D721Med (cell line): ENCODE data around the gene SPATA1.

Experiments used
- DNase-seq: peaks from one replicate; pipeline ENCODE4 v3.0.0; 2011; ENCODE audit warnings: low spot score; ENCODE audit not compliant: insufficient read length
- FAIRE-seq: peaks from 2 replicates; lab custom pipeline; 2011; peaks lifted over from hg19 to GRCh38; lab: Jason Lieb, UNC
- CTCF ChIP-seq: IDR thresholded peaks from 2 replicates; pipeline ENCODE4 v1.5.1; 2012; ENCODE audit warnings: mild to moderate bottlenecking, control low read depth; ENCODE audit not compliant: insufficient read depth; ENCODE audit errors: missing control alignments

Gene SPATA1

GRCh38 chr1:84480650-84481049, 25.5 kb upstream of the SPATA1 start:
- FAIRE-seq (no peak), DNase-seq (no peak)
- no peak for TF ChIP-seq CTCF

GRCh38 chr1:84481317-84481716, 24.9 kb upstream of the SPATA1 start:
- DNase-seq = no peak
- no peak for FAIRE-seq
- no peak for TF ChIP-seq CTCF

GRCh38 chr1:84488107-84488506, 18.1 kb upstream of the SPATA1 start:
- TF ChIP-seq CTCF = no peak
- FAIRE-seq = no peak

GRCh38 chr1:84489766-84490165, 16.4 kb upstream of the SPATA1 start:
- DNase-seq = no peak
- TF ChIP-seq CTCF = no peak
- FAIRE-seq = no peak

More at GRCh38 chr1:84488107-84488506, 18.1 kb upstream of the SPATA1 start:
- no peak for DNase-seq

GRCh38 chr1:84492726-84493125, 13.5 kb upstream of the SPATA1 start:
- peak; percentile 56 for FAIRE-seq

GRCh38 chr1:84493747-84494146, 12.4 kb upstream of the SPATA1 start:
- DNase-seq (no peak), FAIRE-seq (no peak)
- no peak for TF ChIP-seq CTCF

More at GRCh38 chr1:84492726-84493125, 13.5 kb upstream of the SPATA1 start:
- peak; percentile 7 for TF ChIP-seq CTCF
- no peak for DNase-seq

- no peak for TF ChIP-seq CTCF
- no peak for DNase-seq
These were observed 9.7 kb upstream of the SPATA1 start for GRCh38 chr1:84496498-84496897.

More at GRCh38 chr1:84496498-84496897, 9.7 kb upstream of the SPATA1 start:
- FAIRE-seq = no peak
